Bronchial epithelial cell (primary cell): ENCODE data around the gene LACTB. TPM values are rescaled to one million over a fixed set of nuclear protein-coding genes. Genes with fewer than 3 reads are reported as not detected.
"Not testable (repeated sequence)": the region's sequence is repeated elsewhere in the genome, so short reads cannot be mapped to it uniquely, and the experiment has no call there.

Experiments used
- DNase-seq: peaks from one replicate; pipeline ENCODE4 v3.0.0-alpha.2; 2010; ENCODE audit warnings: low read depth
- FAIRE-seq: peaks from 2 replicates; lab custom pipeline; 2011; peaks lifted over from hg19 to GRCh38; lab: Jason Lieb, UNC
- H3K27me3 ChIP-seq: 2 replicates; pipeline ENCODE4 v1.5.1; 2011; ENCODE audit warnings: low read length; ENCODE audit not compliant: control insufficient read depth, insufficient read depth
- H3K36me3 ChIP-seq: 2 replicates; pipeline ENCODE4 v1.5.1; 2011; ENCODE audit warnings: low read length; ENCODE audit not compliant: control insufficient read depth, insufficient read depth
- H3K4me3 ChIP-seq: 2 replicates; pipeline ENCODE4 v1.5.1; 2011; ENCODE audit warnings: mild to moderate bottlenecking, low read depth, low read length, control low read depth
- CTCF ChIP-seq: IDR thresholded peaks from 2 replicates; pipeline ENCODE4 v1.5.1; 2011; ENCODE audit warnings: mild to moderate bottlenecking, moderate library complexity, low read length, control low read depth, inconsistent platforms; ENCODE audit not compliant: insufficient read depth, severe bottlenecking
- total RNA-seq: library from RNA; depleted of rRNA; stranded (reverse); fragments of >200 nt; gene quantifications from 2 replicates; pipeline ENCODE4 v1.2.1, GENCODE V29; 2014

Gene LACTB
- total RNA-seq, 1 donor from 2014 or later = 14.5 TPM

GRCh38 chr15:63103416-63103815, 18.2 kb upstream of the LACTB start:
- no peak for TF ChIP-seq CTCF
- Histone ChIP-seq H3K27me3 (no peaks in the 10 kb centered on the region), H3K4me3 (no peak overlapping the region), H3K36me3 (no peaks in the 10 kb centered on the region)
- no peak for FAIRE-seq
- no peak for DNase-seq

GRCh38 chr15:63104727-63105126, 16.9 kb upstream of the LACTB start:
- no peak overlapping the region for H3K4me3 ChIP-seq
- no peak for DNase-seq
- no peak for FAIRE-seq
- no peak for TF ChIP-seq CTCF
- no peaks in the 10 kb centered on the region for H3K36me3 ChIP-seq
- H3K27me3 ChIP-seq = no peaks in the 10 kb centered on the region

- FAIRE-seq, DNase-seq, H3K4me3 ChIP-seq, H3K27me3 ChIP-seq, H3K36me3 ChIP-seq: not testable (repeated sequence)
Measured at GRCh38 chr15:63105354-63105753, 16.3 kb upstream of the LACTB start.

- H3K27me3 ChIP-seq = no peaks in the 10 kb centered on the region
- no peaks in the 10 kb centered on the region for H3K36me3 ChIP-seq
- DNase-seq (peak; percentile 63), FAIRE-seq (no peak)
- no peak overlapping the region for H3K4me3 ChIP-seq
- no peak for TF ChIP-seq CTCF
Measured at GRCh38 chr15:63107895-63108546, 13.6 kb upstream of the LACTB start.

GRCh38 chr15:63109498-63109897, 12.2 kb upstream of the LACTB start:
- TF ChIP-seq CTCF = no peak
- no peak for DNase-seq
- Histone ChIP-seq H3K4me3 (no peak overlapping the region), H3K27me3 (no peaks in the 10 kb centered on the region), H3K36me3 (no peaks in the 10 kb centered on the region)
- no peak for FAIRE-seq

- Histone ChIP-seq H3K36me3 (no peaks in the 10 kb centered on the region), H3K4me3 (no peak overlapping the region), H3K27me3 (no peaks in the 10 kb centered on the region)
- FAIRE-seq = peak; percentile 18
- DNase-seq = no peak
- TF ChIP-seq CTCF = no peak
Measured at GRCh38 chr15:63109920-63110319, 11.7 kb upstream of the LACTB start.
